ENCODE results near the gene KCNS3. TPM values are rescaled to one million over a fixed set of nuclear protein-coding genes. Genes with fewer than 3 reads are reported as not detected.

The KCNS3 gene
- total RNA-seq, 2 experiments from 2014 or later, result not detected

- H2AFZ ChIP-seq (ENCODE audit: low read length), result no peak overlapping the region
- no peak overlapping the region for H3K4me3 ChIP-seq (ENCODE audit: low read depth, low read length, poor library complexity, severe bottlenecking)
- no peak overlapping the region for H3K27ac ChIP-seq (ENCODE audit: low read depth, low read length, poor library complexity, severe bottlenecking)
- H3K36me3 ChIP-seq (ENCODE audit: insufficient read depth, low read length), result no peaks in the 10 kb centered on the region
- POLR2A ChIA-PET, result interaction anchor here (0.6 kb wide), 1 partner anchor 144 kb away, joined by 3 read pairs; no protein-coding TSS in a partner anchor
- H3K9me3 ChIP-seq (ENCODE audit: low read length), result no peaks in the 10 kb centered on the region
- H3K4me1 ChIP-seq (ENCODE audit: insufficient read depth, low read length, poor library complexity, severe bottlenecking), result no peaks in the 10 kb centered on the region
- no TSS peak for BruUV-seq (replicated peaks)
- intact Hi-C loops (cut with micrococcal nuclease; ENCODE audit: unreplicated experiment), result no loop called here
- CTCF ChIA-PET (ENCODE audit: unreplicated experiment), result no interaction called here
- no peak for DNase-seq (ENCODE audit: low spot score)
- no peaks in the 10 kb centered on the region for H3K79me2 ChIP-seq (ENCODE audit: insufficient read depth, low read depth, low read length)
- no peak for TF ChIP-seq EZH2phosphoT487 (IDR thresholded peaks at IDR 0.05; ENCODE audit: borderline replicate concordance, low read depth, low read length)
- TF ChIP-seq, protein P1, sequence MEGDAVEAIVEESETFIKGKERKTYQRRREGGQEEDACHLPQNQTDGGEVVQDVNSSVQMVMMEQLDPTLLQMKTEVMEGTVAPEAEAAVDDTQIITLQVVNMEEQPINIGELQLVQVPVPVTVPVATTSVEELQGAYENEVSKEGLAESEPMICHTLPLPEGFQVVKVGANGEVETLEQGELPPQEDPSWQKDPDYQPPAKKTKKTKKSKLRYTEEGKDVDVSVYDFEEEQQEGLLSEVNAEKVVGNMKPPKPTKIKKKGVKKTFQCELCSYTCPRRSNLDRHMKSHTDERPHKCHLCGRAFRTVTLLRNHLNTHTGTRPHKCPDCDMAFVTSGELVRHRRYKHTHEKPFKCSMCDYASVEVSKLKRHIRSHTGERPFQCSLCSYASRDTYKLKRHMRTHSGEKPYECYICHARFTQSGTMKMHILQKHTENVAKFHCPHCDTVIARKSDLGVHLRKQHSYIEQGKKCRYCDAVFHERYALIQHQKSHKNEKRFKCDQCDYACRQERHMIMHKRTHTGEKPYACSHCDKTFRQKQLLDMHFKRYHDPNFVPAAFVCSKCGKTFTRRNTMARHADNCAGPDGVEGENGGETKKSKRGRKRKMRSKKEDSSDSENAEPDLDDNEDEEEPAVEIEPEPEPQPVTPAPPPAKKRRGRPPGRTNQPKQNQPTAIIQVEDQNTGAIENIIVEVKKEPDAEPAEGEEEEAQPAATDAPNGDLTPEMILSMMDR (conservative IDR thresholded peaks at IDR 0.05; ENCODE audit: low read length), result no peak
- no peak overlapping the region for H3K4me2 ChIP-seq (ENCODE audit: low read length)
- no peaks in the 10 kb centered on the region for H4K20me1 ChIP-seq (ENCODE audit: insufficient read depth, low read length)
- no peaks in the 10 kb centered on the region for H3K9me2 ChIP-seq (ENCODE audit: insufficient read depth, low read length)
Observed at GRCh38 chr2:17934721-17935120, 56.3 kb downstream of the KCNS3 start.

- intact Hi-C loops (cut with micrococcal nuclease; ENCODE audit: unreplicated experiment), result no loop called here
- POLR2A ChIA-PET, result interaction anchor here (0.6 kb wide), 1 partner anchor 143 kb away, joined by 3 read pairs; no protein-coding TSS in a partner anchor
- H3K4me2 ChIP-seq (ENCODE audit: low read length), result no peak overlapping the region
- no peaks in the 10 kb centered on the region for H3K9me2 ChIP-seq (ENCODE audit: insufficient read depth, low read length)
- no peaks in the 10 kb centered on the region for H3K79me2 ChIP-seq (ENCODE audit: insufficient read depth, low read depth, low read length)
- H3K9me3 ChIP-seq (ENCODE audit: low read length), result no peaks in the 10 kb centered on the region
- no peak overlapping the region for H3K27ac ChIP-seq (ENCODE audit: low read depth, low read length, poor library complexity, severe bottlenecking)
- H2AFZ ChIP-seq (ENCODE audit: low read length), result no peak overlapping the region
- DNase-seq (ENCODE audit: low spot score), result no peak
- H4K20me1 ChIP-seq (ENCODE audit: insufficient read depth, low read length), result no peaks in the 10 kb centered on the region
- BruUV-seq (replicated peaks), result no TSS peak
- H3K36me3 ChIP-seq (ENCODE audit: insufficient read depth, low read length), result no peaks in the 10 kb centered on the region
- CTCF ChIA-PET (ENCODE audit: unreplicated experiment), result no interaction called here
- H3K4me3 ChIP-seq (ENCODE audit: low read depth, low read length, poor library complexity, severe bottlenecking), result no peak overlapping the region
- TF ChIP-seq, protein P1 (conservative IDR thresholded peaks at IDR 0.05; ENCODE audit: low read length), result no peak
- no peak for TF ChIP-seq EZH2phosphoT487 (IDR thresholded peaks at IDR 0.05; ENCODE audit: borderline replicate concordance, low read depth, low read length)
- no peaks in the 10 kb centered on the region for H3K4me1 ChIP-seq (ENCODE audit: insufficient read depth, low read length, poor library complexity, severe bottlenecking)
Observed at GRCh38 chr2:17935242-17935885, 56.9 kb downstream of the KCNS3 start.

- Histone ChIP-seq H2AFZ (ENCODE audit: low read length) (no peak overlapping the region), H3K4me1 (ENCODE audit: insufficient read depth, low read length, poor library complexity, severe bottlenecking) (no peaks in the 10 kb centered on the region), H3K27ac (ENCODE audit: low read depth, low read length, poor library complexity, severe bottlenecking) (no peak overlapping the region), H3K4me3 (ENCODE audit: low read depth, low read length, poor library complexity, severe bottlenecking) (no peak overlapping the region), H3K79me2 (ENCODE audit: insufficient read depth, low read depth, low read length) (no peaks in the 10 kb centered on the region), H3K36me3 (ENCODE audit: insufficient read depth, low read length) (no peaks in the 10 kb centered on the region), H3K9me2 (ENCODE audit: insufficient read depth, low read length) (no peaks in the 10 kb centered on the region), H3K9me3 (ENCODE audit: low read length) (no peaks in the 10 kb centered on the region), H4K20me1 (ENCODE audit: insufficient read depth, low read length) (no peaks in the 10 kb centered on the region), H3K4me2 (ENCODE audit: low read length) (no peak overlapping the region)
- no peak for DNase-seq (ENCODE audit: low spot score)
- ChIA-PET POLR2A (no interaction called here), CTCF (ENCODE audit: unreplicated experiment) (no interaction called here)
- BruUV-seq (replicated peaks), result no TSS peak
- intact Hi-C loops (cut with micrococcal nuclease; ENCODE audit: unreplicated experiment), result no loop called here
- TF ChIP-seq, protein P1 (conservative IDR thresholded peaks at IDR 0.05; ENCODE audit: low read length), result no peak
- no peak for TF ChIP-seq EZH2phosphoT487 (IDR thresholded peaks at IDR 0.05; ENCODE audit: borderline replicate concordance, low read depth, low read length)
Observed at GRCh38 chr2:17936599-17936998, 58.1 kb downstream of the KCNS3 start.
